Epidermal melanocyte (primary cell): ENCODE measurements around the gene OLA1.

ENCODE experiments used
- DNase-seq: peaks from one replicate; pipeline ENCODE4 v3.0.0; 2011; ENCODE audit warnings: low spot score; ENCODE audit not compliant: insufficient read length

Gene OLA1

GRCh38 chr2:174121175-174121574, 127.2 kb downstream of the OLA1 start:
- DNase-seq = no peak

GRCh38 chr2:174120346-174120745, 128.0 kb downstream of the OLA1 start:
- DNase-seq = no peak

DNA sequence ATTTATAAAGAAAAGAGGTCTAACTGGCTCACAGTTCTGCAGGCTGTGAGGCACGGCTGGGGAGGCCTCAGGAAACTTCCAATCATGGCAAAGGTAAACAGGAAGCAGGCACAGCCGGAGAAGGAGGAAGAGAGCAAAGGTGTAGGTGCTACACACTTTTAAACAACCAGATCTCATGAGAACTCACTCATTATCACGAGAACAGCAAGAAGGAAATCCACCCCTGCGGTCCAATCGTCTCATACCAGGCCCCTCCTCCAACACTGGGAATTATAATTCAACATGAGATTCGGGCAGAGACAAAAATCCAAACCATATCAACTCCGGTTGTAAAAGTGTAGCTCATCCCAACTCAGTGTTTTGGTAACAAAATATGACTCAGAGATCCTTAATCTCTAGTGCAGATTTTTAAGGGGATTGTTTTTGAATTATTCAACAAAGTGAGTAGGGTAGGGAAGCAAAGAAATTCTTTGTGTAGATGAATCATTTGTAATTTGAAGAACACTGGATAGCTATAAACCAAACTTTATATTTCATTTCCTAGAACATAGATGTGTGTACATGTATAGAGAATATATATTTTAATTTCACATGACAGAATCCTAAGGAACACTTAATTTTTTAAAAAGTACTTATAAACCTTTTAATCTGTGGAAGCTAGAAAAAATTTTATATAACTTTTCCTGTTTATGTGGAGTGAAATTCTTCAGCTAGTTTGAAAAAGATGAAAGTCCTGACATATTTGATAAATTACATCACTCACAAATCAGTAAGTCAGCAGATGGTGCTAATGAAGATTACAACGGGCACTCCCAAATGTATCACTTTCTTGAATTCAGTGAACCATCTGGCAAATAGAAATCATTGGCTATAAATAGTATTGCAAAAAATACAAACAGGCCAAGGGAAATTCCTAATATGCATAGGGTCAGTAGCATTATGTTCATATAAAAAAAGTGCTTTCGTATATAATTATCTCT, 130.1 kb downstream of the OLA1 start:
- no peak for DNase-seq

- DNase-seq = no peak
Measured at GRCh38 chr2:174112073-174112472, 136.3 kb downstream of the OLA1 start.

DNA sequence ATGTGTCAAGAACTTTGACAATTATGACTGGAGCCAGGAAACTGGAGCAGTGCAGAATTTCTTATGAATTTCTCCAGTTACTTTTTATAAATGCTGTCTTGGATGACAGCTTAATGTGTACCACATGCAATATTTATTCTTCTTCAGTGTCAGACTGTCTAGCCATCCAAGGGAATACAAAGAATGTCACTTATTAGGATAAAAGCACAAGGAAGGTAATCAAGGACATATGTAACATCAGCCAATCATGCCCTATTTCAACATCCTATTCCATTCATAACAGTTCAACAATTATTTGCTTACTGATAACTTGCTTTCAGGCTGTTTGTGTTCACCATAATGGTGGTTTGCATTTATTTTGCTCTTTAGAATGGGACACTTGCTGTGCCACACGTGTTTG, 139.8 kb downstream of the OLA1 start:
- no peak for DNase-seq

GRCh38 chr2:174106736-174107135, 141.6 kb downstream of the OLA1 start:
- DNase-seq = no peak

- no peak for DNase-seq
Measured at GRCh38 chr2:174094542-174094941, 153.8 kb downstream of the OLA1 start.

DNA sequence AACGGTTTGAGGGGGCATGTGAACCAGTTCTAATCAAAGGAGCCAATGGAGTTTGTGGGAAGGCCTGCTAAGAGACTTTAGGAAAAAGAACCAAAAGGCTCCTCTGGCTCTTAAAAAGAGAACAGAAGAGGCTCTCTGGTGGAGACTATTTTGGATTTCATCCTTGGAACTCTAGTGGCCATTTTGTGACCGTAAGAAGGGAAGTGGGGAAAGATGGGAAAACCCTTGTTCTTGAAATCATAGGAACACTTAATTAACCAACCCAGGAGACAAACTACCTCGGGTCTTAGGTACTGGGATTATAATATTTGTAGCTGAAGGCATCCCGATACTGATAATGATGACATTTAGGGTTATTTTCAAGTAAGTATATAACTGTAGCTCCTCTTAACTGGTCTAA, 157.9 kb downstream of the OLA1 start:
- DNase-seq = no peak

DNA sequence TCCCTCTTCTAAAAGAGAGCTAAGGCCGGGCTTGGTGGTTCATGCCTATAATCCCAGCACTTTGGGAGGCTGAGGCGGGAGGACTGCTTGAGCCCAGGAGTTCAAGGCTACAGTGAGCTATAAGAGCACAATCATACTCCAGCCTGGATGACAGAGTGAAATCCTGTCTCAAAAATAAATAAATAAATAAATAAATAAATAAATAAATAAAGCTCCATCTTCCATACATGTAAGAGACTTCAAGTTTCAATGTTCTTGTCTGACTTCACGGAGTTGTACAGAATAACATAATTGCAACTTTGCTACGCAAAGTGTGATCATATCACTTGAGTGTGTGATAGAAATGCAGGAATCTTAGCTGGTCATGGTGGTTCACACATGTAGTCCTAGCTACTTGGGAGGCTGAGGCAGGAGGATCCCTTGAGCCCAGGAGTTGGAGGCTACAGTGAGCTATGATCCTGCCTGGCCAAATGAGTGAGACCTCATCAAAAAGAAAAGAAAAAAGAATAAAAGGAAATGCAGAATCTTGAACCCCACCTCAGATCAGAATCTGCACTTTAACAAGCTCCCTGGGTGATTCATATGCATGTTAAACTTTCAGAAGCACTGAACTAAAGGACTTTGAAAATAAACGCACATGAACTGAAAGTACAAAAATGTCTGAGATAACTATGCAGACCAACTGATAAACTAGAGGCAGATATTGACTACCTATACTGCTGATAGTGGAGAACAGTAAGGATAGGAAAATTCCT, 159.4 kb downstream of the OLA1 start:
- DNase-seq = no peak

DNA sequence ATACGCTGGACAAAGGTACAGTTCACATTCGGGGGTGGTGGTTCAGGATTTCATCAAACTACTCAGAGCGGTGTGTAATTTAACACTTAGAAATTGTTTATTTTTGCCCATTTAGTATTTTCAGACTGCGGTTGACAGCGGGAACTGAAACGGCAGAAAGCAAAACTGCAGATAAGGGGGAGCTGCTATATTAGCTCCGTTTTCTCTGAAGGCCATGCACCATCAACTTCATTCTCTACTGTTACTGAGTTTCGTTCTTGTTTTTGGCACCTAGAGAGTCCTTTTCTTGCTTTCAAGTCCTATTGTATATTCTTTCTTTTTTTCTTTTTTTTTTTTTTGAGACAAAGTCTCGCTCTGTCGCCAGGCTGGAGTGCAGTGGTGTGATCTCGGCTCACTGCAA, 161.6 kb downstream of the OLA1 start:
- DNase-seq = no peak

GRCh38 chr2:174085781-174086180, 162.6 kb downstream of the OLA1 start:
- no peak for DNase-seq

GRCh38 chr2:174083843-174084458, 164.4 kb downstream of the OLA1 start:
- no peak for DNase-seq

- DNase-seq = no peak
Measured at GRCh38 chr2:174080672-174081121, 167.6 kb downstream of the OLA1 start.

DNA sequence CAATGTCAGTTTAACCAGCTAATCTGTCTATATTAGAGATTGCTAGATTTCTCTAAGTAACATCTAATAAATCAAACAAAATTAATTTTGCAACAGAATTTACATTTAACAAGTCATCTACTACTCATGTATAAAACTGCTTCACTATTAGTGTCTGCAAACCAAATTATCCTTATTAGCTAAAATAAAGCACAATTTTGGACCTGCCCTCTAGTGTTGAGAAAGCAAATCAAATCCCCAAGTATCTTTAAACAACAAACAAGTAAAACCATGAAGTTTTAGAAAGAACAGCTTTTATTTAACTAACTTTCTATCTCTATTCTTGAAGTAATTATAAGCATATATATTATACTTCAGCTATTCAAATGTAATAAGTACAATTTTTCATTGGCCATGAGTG, 170.1 kb downstream of the OLA1 start:
- DNase-seq = no peak

- no peak for DNase-seq
Measured at GRCh38 chr2:174076975-174077374, 171.4 kb downstream of the OLA1 start.

DNA sequence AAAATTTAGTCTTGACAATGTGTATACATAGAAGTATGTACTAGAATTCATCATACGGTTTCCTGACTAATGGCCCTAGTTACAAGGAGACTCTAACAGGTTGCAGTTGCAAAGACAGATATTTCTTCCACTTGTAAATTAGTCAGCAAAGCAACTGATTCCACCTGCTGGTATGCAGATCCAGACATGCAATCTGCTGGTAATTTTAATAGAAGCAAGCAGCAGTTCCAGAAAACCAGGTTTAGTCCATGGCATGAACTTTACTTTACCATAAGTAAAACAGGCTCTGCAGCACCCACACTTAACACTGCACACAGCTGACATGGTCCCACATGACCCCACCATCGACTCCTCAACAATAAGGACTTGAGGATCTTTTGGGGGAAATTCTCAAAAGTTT, 172.3 kb downstream of the OLA1 start:
- no peak for DNase-seq

DNA sequence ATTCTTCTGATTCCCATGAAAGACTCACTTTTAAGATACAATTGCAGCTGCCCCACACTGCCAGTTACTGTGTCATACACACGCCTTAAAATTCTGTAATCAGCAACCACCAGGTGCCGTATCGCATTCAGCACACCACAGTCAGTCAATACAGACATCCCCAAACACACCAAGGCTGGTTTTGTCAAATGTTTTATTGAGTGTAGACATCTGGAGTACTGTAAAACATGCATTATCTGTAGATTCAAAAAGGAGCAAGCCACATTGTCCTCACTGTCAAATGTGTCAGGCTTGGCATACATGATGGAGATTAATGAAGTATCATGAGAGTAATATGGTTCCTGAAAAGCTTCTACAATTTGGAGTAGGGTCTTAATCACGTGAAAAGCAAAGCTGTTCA, 173.5 kb downstream of the OLA1 start:
- no peak for DNase-seq

GRCh38 chr2:174072857-174073256, 175.5 kb downstream of the OLA1 start:
- no peak for DNase-seq

DNA sequence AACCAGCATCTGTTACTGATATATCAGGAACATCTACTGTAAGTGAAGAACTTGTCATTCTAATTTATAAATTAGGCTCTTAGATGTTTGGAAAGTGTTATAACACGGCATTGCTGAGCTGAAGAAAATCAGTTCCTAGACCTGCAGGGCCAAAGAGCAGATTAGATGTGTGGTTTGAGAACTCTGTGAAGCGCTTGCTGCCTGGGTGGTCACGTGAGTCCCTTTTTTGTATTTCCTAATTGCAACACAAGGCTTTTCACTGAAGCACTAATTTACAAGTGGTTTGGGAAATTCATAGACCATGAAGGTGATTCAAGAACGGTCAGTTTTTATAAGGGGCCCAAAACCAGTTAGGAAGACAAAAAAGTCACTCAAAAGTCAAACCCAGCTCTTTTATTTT, 176.3 kb downstream of the OLA1 start:
- DNase-seq = no peak

GRCh38 chr2:174071321-174071720, 177.0 kb downstream of the OLA1 start:
- DNase-seq = no peak

DNA sequence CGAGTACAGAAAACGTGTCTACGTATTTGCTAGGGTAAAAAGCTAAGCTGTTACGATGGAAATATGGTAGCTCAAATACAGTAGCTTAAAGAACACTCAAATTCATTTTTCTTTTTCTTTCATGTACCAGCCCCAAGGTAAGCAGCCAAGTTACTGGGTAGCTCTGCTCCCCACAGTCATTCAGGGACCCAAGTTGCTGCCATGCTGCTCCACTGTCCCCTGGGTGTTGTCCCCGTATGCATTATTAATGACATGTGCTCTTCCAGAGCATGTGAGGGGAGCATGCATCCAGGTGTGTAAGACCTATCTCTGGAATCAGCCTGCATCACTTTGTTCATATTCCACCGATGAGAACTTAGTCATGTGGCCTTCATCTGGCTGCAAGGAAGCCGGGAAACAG, 178.1 kb downstream of the OLA1 start:
- DNase-seq = no peak

DNA sequence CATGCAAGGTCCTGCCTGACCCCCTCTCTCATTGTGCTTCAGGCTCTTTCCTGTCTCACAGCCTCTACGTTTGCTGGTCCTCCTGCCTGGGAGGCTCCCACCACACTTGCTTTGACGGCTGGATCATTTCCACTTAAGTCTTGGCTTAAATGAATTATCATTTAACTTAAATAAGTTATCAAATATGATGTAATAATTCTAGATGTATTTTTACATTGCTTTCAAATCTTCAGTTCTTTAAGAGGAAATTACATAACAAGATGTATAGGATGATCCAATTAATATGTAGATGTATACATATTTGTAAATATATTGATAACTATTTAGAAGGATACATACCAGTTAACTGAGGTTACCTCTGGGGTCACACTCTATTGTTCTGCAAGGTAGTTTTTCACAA, 180.5 kb downstream of the OLA1 start:
- DNase-seq = no peak
